Sigmoid colon (tissue), 3 donors: ENCODE measurements around the gene METTL21A.

Experiments used
- CTCF ChIP-seq, 4 experiments: fragments of 450-650 bp in 3 of 4; fragments of 200-600 bp in 1 of 4; IDR thresholded peaks; one replicate each; pipeline ENCODE4 v1.5.1; 2016 to 2019; ENCODE audit warnings: antibody characterized with exemption in 4 of 4, mild to moderate bottlenecking in 3 of 4, moderate library complexity in 2 of 4
- POLR2A ChIP-seq, 2 donors: fragments of 450-650 bp; IDR thresholded peaks; one replicate each; pipeline ENCODE4 v1.6.1; 2016; ENCODE audit warnings: antibody characterized with exemption in 2 of 2, mild to moderate bottlenecking in 2 of 2, moderate library complexity in 2 of 2

DNA sequence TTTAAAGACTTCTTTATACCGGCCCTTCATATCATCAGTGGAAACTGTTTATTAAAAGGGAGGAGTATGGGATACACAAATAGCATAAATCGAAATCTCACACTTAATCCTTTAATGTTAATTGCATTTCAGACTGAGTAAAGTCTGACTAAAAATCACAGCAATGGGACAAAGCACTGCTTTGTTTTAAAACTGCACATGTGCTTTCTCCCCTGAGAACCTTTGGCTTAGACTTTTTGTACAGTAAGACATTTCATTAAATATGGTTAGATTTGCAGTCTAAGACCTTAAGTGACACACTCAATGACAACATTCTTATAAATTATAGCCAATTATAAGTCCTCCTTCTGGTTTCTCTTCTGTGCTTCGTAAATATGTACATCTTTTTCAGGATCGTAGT lies 12.5 kb downstream of the METTL21A start:
- TF ChIP-seq CTCF (IDR thresholded peaks at IDR 0.05), result no peak
- no peak for TF ChIP-seq POLR2A (IDR thresholded peaks at IDR 0.05)
